GM13977 (cell line): ENCODE data around the gene SEMA4A.
A peak's percentile ranks its signal among the peaks of the same experiment; 100 is the strongest.

Experiments
- DNase-seq: peaks from one replicate; pipeline ENCODE4 v3.0.0; 2012; ENCODE audit warnings: low spot score
- CTCF ChIP-seq: IDR thresholded peaks from 2 replicates; pipeline ENCODE4 v1.5.1; 2012; ENCODE audit warnings: mild to moderate bottlenecking, control low read depth; ENCODE audit not compliant: insufficient read depth; ENCODE audit errors: extremely low read depth, missing control alignments
- in situ Hi-C: fragments of 300-500 bp; cut with MboI; formaldehyde crosslinking; loops from one replicate; pipeline ENCODE4 v1.12.0; 2022; ENCODE audit warnings: low sequenced_read_pairs, low pct_unique_long_range_greater_than_20kb, mixed read lengths, inconsistent platforms; ENCODE audit not compliant: unreplicated experiment

Gene SEMA4A

GRCh38 chr1:156129687-156130577 is 23.5 kb upstream of the SEMA4A start:
- TF ChIP-seq CTCF = peak; percentile 98
- DNase-seq = peak; percentile 76
- in situ Hi-C loops = loop anchor here (5.0 kb wide), 1 partner anchor 38 kb away; no protein-coding TSS in a partner anchor

- in situ Hi-C loops = loop anchor here (5.0 kb wide), 1 partner anchor 38 kb away; no protein-coding TSS in a partner anchor
- no peak for TF ChIP-seq CTCF
- no peak for DNase-seq
Observed at GRCh38 chr1:156130578-156130942, 22.8 kb upstream of the SEMA4A start.

- in situ Hi-C loops = loop anchor here (5.0 kb wide), 1 partner anchor 43 kb away; no protein-coding TSS in a partner anchor
- no peak for DNase-seq
- TF ChIP-seq CTCF = no peak
Observed at GRCh38 chr1:156134716-156135435, 18.5 kb upstream of the SEMA4A start.

- DNase-seq = no peak
- in situ Hi-C loops = no loop called here
- no peak for TF ChIP-seq CTCF
Observed at GRCh38 chr1:156135930-156136871, 17.2 kb upstream of the SEMA4A start.

- in situ Hi-C loops = no loop called here
- DNase-seq = no peak
- peak; percentile 14 for TF ChIP-seq CTCF
Observed at GRCh38 chr1:156136970-156137483, 16.4 kb upstream of the SEMA4A start.

- no peak for TF ChIP-seq CTCF
- in situ Hi-C loops = no loop called here
- no peak for DNase-seq
Observed at GRCh38 chr1:156138458-156138867, 14.9 kb upstream of the SEMA4A start.
